Thyroid gland (tissue), 4 donors: ENCODE data around the gene TMEM198.

Experiments
- POLR2A ChIP-seq, 2 donors: fragments of 450-650 bp; IDR thresholded peaks; one replicate each; pipeline ENCODE4 v1.6.1; 2017; ENCODE audit warnings: antibody characterized with exemption in 2 of 2, mild to moderate bottlenecking in 2 of 2, moderate library complexity in 1 of 2
- TF ChIP-seq, protein P1 (sequence below), 6 experiments: fragments of 200-600 bp in 3 of 6; fragments of 450-650 bp in 3 of 6; sonication (generic) in 3 of 6; IDR thresholded peaks; one replicate each; pipeline ENCODE4 v1.5.1; 2016 to 2019; ENCODE audit warnings: antibody characterized with exemption in 6 of 6, mild to moderate bottlenecking in 2 of 6, inconsistent platforms in 1 of 6, moderate library complexity in 1 of 6

GRCh38 chr2:219578811-219579613, 35.2 kb downstream of the TMEM198 start:
- TF ChIP-seq, protein P1, sequence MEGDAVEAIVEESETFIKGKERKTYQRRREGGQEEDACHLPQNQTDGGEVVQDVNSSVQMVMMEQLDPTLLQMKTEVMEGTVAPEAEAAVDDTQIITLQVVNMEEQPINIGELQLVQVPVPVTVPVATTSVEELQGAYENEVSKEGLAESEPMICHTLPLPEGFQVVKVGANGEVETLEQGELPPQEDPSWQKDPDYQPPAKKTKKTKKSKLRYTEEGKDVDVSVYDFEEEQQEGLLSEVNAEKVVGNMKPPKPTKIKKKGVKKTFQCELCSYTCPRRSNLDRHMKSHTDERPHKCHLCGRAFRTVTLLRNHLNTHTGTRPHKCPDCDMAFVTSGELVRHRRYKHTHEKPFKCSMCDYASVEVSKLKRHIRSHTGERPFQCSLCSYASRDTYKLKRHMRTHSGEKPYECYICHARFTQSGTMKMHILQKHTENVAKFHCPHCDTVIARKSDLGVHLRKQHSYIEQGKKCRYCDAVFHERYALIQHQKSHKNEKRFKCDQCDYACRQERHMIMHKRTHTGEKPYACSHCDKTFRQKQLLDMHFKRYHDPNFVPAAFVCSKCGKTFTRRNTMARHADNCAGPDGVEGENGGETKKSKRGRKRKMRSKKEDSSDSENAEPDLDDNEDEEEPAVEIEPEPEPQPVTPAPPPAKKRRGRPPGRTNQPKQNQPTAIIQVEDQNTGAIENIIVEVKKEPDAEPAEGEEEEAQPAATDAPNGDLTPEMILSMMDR (IDR thresholded peaks at IDR 0.05), result no peak
- peak in 1 of 2 donors; percentile 36 for TF ChIP-seq POLR2A (IDR thresholded peaks at IDR 0.05)
